HG03439 (cell line): Measurements from ENCODE around the gene PTPDC1.

Experiments
- ATAC-seq: cut with Tn5 transposase; IDR thresholded peaks from one replicate; pipeline ENCODE4 v1.9.1; 2021; ENCODE audit warnings: mild to moderate bottlenecking, moderate library complexity; ENCODE audit not compliant: unreplicated experiment

Gene PTPDC1, protein sequence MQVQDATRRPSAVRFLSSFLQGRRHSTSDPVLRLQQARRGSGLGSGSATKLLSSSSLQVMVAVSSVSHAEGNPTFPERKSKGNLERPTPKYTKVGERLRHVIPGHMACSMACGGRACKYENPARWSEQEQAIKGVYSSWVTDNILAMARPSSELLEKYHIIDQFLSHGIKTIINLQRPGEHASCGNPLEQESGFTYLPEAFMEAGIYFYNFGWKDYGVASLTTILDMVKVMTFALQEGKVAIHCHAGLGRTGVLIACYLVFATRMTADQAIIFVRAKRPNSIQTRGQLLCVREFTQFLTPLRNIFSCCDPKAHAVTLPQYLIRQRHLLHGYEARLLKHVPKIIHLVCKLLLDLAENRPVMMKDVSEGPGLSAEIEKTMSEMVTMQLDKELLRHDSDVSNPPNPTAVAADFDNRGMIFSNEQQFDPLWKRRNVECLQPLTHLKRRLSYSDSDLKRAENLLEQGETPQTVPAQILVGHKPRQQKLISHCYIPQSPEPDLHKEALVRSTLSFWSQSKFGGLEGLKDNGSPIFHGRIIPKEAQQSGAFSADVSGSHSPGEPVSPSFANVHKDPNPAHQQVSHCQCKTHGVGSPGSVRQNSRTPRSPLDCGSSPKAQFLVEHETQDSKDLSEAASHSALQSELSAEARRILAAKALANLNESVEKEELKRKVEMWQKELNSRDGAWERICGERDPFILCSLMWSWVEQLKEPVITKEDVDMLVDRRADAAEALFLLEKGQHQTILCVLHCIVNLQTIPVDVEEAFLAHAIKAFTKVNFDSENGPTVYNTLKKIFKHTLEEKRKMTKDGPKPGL

DNA sequence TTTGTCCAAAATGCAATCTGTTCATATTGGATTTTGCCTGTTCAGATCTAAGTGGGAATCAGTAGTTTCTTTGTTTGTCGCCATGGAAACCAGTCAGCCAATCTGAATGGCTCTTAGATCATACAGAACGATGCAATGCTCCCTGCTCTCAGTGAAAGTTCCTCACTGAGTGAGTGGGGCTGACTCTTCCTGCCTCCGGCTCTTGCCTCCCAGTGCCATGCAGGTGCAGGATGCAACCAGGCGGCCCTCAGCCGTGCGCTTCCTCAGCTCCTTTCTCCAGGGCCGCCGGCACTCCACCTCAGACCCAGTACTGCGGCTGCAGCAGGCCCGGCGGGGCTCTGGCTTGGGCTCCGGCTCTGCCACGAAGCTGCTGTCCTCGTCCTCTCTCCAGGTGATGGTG lies at the start of gene PTPDC1:
PTPDC1 (plus strand) TSS at position 151 of the 400 bp plus-strand sequence; CDS start at position 218, 67 bp downstream.
- ATAC-seq, result no peak

DNA sequence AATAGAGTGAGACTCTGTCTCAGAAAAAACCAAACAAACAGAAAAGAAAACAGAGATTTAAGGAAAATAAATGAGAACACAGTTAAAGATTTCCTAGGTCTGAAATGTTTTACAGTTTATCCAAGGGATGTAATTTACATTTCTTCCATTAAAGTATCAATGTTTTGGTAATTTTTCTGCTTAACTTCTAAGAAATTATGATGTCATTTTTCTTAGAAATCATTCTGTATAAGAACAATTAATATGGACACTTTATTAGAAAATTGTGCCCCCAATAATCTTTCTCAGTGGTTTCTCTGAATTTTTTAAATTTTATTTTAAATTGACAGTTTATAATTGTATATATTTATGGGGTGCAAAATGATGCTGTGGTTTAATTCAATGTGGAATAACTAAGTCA lies 49.8 kb upstream of the PTPDC1 start:
- ATAC-seq, result no peak

DNA sequence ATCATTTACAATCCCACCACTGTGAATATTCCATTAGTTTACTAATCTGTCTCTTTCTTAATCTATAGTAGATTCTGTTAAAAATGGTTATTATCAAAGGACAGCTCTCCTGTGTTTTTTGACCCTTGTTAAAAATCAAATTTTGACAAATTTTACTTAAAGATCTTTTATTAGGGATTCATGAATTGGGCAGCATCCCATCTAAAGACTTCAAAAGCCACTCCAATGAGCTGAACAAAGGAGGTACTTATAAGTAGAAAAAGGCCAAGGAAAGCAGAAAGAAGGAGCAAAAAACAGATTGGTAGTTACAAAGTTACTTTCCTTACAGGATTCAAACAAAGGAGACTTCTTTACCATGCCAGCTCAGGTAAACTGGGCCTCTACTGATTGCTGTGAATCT lies 44.5 kb upstream of the PTPDC1 start:
- ATAC-seq, result no peak

DNA sequence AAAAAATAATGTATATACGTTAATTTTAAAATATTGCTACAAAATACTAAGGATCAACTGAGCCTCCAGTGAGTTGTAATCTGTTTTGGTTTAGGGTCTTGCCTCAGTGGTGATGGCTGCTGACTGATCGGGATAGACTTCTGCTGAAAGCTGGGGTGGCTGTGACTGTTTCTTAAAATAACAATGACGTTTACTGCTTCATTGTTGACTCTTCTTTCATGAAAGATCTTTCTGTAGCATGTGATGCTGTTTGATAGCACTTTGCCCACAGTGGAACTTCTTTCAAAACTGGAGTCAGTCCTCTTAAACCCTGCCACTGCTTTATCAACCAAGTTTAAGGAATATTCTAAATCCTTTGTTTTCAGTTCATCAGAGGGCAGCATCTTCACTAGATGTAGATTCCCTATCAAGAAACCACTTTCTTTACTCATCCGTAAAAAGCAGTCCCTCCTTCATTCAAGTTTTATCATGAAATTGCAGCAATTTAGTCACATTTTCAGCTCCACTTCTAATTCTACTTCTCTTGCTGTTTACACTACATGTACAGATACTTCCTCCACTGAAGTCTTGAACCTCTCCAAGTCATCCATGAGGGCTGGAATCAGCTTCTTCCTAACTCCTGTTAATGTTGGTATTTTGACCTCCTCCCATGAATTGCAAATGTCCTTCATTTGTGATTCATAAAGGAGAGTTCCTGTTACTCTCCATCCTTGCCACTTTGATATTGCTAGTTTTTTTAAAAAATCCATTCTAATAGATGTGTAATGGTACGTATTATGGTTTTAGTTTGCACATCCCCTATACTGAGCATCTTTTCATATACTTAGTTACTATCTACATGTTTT lies 41.5 kb upstream of the PTPDC1 start:
- ATAC-seq, result no peak

DNA sequence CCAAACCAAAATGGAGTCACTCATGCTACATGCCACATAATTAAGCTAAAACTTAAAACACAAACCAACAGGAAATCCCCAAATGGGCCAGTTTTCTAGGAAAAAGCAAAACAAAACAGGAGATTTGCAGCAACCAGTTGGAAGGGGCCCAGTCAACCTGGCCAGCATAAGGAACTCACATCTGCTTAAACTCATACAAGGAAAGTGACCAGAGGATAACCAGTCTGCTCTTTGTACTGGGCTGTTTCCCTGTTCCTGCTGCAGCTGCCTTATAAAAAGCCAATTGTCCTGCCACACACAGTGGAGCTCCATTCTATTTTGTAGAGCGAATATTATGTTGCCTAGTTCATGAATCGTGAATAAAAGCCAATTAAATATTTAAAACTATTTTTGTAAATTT lies 29.5 kb upstream of the PTPDC1 start:
- ATAC-seq, result no peak

DNA sequence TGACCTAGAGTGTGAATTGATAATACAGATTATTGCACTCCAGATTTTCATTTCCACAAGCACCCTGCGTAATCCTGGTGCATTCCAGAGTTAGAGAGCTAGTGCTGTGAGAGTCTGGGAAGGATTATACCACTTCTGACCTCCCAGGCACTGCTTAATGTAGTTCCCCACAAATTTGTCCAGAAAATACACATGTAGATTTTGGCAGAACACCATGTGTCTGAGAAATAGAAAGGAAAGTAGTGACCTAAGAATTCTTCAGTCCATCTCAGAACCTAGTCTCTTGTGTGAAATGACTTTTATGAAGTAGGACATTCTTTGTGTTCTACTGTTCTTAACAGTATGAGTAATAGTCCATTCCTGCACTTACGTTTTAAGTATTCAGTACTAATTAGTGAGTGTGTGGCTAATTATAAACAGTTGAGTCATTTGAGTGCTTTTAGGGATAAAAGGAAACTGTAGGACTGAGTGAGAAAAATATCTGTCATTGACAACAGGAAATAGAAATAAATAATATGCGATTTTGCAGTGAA lies 27.8 kb upstream of the PTPDC1 start:
- ATAC-seq, result no peak

DNA sequence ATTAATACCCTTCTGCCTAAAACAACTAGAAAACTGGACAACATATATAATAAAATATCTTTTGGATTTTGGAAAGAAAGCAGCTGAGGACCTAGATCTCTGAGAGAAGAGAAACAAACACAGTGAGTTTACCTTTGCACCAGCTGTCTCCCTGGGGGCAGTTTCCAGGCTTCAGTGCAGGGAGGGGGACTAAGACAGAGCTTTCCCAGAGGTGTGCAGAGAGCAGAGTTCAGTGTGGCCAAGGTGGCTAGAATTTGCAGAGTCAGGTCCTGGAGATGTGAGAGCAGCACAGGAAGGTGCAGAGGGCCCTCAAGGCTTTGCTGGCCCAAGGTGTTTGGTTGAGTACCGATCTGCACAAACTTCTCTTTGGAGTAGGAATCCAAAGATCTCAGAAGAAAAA lies 26.3 kb upstream of the PTPDC1 start:
- ATAC-seq, result no peak

DNA sequence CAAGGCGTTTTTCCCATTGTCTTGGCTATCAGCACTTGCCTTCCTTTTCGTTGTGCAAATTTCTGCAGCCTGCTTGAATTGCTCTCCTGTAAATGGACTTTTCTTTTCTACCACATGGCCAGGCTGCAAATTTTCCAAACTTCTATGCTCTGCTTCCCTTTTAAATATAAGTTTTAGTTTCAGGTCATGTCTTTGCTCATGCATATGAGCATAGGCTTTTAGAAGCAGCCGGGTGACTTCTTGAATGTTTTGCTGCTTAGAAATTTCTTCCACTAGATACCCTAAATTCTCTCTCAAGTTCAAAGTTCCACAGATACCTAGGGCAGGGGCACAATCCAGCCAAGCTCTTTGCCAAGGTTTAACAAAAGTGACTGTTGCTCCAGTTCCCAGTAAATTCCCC lies 22.4 kb upstream of the PTPDC1 start:
- no peak for ATAC-seq

DNA sequence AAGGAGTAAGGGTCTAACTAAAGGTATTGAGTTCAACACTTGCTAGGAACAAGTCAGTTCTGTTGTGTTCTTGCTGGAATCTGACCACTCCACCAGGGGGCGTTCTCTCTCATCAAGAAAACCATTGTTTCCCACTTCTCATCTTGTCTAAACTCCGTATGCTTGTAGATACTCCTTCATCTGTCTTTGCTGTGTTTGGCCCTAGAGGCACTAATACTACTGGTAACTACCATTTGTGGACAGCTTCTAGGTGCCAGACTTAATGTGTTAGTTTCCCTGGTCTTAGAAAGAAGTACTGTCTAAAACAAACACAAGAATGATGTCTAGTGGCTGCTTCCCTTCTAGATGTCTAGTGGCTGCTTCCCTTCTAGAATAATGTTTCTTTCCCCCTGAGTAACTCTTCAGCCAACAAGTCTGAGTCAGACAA lies 18.7 kb upstream of the PTPDC1 start:
- peak; percentile 66 for ATAC-seq

DNA sequence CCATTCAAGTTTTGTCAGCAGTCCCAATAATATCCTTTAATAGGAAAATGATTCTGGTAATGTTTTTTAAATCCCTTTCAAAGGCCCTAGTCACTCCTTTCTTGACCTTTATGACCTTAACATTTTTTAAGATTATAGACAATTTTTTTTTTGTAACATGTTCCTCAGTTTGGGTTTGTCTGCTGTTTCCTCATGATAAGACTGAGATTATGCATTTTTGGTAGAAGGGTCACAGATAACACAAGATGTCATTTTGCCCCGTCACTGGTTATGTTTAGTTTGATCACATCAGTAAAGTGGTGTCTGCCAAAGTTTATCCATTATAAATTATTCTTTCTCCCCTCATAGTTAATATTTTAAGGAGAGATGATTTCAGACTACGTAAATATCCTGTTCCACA lies 16.0 kb upstream of the PTPDC1 start:
- ATAC-seq, result no peak

DNA sequence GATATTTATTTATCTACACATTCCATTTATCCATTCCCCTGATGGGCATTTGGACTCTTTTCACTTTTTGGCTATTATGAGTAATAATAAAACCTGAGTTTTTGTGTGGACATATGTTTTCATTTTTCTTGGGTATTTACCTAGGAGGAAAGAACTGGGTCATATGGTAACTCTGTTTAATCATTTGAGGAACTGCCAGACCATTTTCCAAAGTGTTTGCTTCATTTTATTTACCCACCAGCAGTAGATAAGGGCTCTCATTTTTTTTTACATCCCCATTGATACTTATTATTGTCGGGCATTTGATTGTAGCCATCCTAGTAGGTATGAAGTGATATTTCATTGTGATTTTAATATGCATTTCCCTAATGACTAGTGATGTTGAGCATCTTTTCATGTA lies 7.7 kb upstream of the PTPDC1 start:
- no peak for ATAC-seq

DNA sequence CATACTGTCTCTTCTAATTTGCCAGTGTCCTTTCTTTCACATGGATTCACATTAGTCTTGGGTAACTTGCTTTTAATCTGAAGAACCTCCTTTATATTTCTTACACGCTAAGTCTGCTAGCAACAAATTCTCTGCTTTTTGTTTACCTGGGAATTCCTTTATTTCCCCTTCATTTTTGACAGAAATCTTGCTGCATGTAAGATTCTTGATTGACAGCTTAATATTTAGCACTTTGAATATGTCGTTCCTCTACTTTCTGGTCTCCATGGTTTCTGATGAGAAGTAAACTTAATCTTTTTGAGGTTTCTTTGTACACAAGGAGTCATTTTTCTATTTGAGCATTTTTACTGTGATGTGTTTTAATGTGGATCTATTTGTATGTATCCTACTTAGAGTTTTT lies 6.2 kb upstream of the PTPDC1 start:
- ATAC-seq, result no peak

DNA sequence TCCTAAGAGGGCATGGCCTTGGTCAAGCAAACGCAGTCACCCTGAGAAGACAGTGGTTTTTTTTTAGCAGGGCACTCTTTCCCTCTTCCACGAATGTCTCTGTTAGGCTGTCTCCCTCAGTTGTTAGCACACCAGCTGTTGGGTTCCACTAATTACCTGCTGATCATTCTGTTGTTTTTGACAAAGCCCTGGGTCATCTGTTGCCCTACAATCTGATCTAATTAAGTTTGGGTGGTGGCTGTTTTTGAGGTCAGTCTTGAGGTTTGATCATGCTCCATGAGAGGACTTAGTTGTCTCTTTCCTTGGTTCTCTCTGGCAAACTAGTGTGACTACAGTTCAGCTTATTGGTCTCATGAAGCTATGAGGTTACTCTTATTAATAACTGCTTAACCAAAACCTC lies 5.0 kb upstream of the PTPDC1 start:
- no peak for ATAC-seq

DNA sequence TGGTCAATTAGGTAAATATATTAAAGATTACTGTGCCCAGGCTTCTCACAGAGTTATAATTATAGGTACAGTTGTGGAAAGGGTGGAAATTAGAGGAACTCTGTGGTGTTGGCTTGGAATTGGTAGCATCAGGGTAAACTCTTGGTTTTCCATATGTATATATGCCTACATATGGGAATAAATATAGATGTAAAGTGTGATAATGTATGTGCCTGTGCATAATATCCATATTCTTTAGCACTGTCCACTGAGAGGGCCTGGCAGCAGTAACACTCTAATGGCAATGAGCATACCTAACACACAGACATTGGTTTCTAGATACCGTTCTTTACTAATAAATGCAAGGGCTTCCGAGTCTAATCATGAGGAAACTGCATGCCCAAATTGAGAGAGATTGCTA lies 4.0 kb upstream of the PTPDC1 start:
- ATAC-seq, result no peak

DNA sequence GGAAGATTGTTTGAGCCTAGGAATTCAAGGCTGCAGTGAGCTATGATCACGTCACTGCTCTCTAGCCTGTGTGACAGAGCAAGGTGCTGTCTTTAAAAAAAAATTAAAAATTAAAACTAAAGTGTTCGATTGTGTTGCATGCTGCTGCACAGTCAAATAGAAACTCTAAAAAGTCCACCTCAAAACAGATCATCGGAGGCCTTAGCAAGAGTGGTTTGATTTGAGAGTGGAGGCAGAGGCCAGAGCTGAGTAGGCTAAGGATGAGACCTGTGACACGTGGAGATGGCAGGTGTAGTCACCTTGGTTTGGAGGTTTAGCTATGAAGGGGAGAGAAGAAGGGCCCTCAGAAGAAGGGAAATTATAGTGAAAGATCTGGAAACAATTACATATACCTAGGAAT lies 2.8 kb upstream of the PTPDC1 start:
- no peak for ATAC-seq

DNA sequence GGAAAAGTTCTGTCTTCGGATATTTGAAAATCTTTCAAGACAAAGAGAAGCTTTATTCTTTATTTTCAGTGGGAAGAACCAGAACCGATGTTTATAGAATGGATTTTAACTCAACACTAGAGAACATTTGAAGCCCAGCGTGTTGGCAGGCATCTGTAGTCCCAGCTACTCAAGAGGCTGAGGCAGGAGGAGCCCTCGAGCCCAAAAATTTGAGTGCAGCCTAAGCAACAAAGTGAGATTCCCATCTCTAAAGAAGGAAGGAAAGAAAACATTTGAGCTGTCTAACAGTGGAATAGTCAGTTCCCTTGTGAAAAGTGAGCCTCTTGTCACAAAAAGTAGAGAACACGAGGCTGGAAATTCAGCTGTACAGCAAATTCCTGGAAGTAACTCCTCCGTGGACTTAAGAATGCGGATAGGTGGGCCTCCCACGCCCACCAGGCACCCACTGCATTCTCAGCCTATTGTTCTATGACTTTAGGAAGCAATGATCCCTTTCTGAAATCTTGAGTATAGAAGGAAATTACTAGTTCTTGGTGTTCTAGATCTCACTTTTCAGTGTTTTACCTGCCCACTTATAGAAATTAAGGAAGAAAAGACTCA lies 2.3 kb upstream of the PTPDC1 start:
- ATAC-seq, result no peak

DNA sequence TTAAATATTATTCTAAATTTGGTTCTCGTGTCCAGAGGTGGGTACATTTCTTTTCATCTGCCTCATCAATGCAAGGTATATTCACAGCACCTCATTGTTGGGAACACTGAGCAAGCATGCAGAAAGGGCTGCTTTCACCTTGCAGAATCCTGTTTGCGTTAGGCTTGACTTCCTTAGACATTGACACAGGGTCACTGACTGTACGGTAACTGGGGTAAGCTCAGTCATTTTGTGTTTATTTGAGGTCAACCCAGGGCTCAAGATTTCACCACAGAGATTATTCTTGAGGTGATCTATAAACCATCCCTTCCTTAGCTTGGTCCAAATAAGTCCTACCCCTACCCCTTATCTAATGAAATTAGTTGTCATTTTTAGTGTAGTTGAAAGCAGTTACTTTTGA lies 1.7 kb upstream of the PTPDC1 start:
- no peak for ATAC-seq

DNA sequence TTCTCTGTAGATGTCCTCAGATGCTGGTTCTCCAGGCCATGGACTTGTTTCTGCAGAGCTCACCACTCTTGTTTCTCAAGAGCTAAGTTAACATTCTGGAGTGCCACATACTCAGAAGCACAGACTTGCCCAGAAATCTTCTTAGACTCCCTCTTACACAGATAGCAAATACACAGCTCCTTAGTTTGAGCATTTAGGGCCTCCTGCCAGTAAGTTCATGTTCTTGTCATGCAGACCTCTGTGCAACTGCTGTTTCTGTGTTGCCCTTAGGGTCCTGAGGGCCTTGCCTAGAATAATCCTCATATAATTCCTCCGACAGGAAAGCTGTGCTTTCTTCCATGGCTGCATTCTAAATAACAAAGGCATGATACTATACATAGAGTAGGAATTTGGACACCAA lies 1.3 kb upstream of the PTPDC1 start:
- no peak for ATAC-seq

DNA sequence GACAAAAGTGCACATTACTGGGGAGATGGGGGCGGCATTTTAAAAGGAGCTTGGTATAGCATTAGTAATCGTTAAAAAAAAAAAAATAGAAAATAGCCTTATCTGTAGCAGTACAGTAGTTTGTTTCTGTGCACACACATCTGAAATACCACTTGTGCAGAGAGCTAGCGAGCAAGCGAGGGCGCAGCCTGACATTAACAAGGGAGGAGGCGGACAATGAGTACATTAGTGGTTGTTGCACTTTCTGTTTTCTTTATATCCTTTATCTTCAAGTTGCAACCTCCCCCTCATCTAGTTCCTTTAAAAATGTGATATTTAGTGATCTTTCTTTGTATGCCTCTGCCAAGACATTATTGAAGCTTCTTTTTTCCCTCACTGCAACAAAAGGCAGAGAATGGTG lies 880 bp upstream of the PTPDC1 start:
- no peak for ATAC-seq

DNA sequence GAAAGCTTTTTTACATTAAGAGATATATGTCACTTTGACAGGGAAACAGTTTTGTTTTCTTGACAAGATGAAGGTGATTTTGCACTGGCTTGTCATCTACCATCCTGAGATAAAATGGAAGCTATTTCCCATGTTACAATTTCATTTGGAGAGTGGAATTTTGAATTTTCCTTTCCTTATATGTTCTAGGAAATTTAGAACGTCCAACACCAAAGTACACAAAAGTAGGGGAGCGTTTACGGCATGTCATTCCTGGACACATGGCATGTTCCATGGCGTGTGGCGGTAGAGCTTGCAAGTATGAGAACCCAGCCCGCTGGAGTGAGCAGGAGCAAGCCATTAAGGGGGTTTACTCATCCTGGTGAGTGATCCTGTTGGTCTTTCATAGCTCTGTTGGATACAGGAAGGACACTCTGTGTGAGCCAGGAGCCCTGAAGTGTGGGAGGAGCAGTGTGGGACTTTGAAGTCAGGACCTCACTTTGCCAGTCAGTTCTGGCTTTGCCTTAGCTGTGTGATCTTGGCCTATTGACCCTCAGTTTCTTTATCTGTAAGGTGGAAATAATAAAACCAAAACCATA lies 887 bp downstream of the PTPDC1 start:
- ATAC-seq, result no peak
